NCI-H2196 (cell line): ENCODE measurements around the gene BTBD3.
A peak's percentile ranks its signal among the peaks of the same experiment; 100 is the strongest.

Experiments used
- DNase-seq: peaks from one replicate; lab custom pipeline; 2025; ENCODE audit not compliant: unreplicated experiment; lab: John Stamatoyannopoulos, UW

The BTBD3 gene

DNA sequence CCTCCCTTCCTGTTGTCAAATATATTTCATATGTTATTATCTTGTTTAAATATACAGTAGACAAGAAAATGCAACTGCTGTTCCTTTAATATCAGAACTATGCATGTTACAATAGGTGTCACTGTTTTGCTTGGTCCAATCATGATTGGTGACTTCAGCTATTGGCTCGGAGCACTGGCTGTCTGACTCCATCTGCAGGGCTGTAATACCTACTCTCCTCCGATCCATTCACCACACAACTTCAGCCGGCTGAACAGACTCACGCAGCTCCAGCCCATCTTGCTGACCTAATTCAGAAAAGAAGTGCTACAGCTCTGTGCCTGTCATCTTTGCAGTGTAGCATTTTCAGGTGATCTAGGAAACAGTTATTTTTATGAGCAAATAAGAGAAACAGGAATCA, at the start of gene BTBD3:
Gene BTBD3, plus strand, starts transcription at position 231 of the 400 bp plus-strand sequence. CDS start 383 bp downstream, outside the sequence.
- no peak for DNase-seq

DNA sequence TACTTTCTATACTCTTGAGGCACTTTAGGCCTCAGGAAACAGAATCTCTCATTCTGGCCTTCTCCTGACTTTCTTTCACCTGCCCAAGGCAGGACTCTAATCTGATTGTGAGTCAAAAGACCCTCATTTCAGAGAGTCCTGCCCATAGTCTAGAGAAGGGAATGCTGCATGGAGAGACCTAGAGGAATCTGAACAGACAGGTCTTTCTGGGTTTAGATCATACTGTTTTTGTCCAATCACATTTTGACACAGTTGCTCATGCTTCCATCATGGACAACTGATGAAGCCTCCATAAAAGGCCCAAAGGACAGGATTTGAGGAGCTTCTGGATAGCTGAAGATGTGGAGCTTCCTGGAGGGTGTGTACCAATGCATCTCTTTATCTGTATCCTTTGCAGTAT, 48.1 kb upstream of the BTBD3 start:
- DNase-seq: no peak

DNA sequence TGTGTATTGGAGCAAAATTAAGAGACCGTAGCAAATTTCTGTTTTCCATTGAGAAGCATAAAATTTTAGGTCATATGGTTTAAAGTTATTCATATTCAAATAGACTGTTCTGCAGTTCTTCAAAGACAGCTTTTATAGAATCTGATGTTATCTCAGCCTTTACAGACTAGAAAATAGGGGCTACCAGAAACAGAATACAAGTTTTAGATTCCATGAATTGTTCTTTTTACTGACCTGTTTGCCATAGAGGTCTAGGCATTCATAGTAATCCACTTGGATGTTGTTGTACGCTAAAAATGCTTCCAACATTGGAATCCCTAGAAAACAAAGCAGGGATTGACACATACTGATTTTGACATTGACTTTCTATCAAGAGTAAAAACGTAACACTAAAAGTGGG, 47.3 kb upstream of the BTBD3 start:
- DNase-seq: no peak

DNA sequence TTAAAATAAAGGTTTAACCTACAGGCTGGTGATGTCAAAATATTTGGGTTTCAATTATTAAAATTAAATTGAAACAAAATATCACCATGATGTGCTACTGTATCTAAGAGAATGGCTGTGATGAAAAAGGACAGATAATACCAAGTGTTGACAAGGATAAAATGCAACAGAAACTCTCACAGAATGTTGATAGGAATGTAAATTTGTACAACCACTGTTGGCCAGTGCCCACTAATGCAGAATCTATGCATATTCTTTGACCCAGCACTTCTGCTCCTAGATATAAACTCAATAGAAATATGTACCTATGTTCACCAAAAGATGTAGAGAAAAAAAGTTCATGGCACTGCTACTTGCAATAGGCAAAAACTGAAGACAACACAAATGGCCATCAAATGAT, 41.1 kb upstream of the BTBD3 start:
- no peak for DNase-seq

DNA sequence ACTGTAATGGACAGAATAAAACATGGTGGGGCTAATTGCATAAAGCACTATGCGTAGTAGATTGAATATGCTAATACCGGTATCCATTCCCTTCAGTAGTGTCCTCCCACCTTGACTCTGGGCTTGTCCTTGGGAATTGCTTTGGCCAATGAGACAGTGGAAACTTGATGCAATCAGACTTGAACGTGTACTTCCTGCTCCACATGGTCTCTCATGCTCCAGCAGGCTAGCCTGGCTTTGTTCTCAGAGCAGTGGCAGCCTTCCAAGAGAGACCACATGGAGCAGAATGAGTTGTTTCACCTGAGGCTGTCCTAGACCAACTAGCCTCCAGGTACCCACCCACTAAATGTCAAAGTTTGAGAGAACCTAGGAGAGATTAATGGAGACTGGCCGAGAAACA, 37.0 kb upstream of the BTBD3 start:
- DNase-seq: no peak

DNA sequence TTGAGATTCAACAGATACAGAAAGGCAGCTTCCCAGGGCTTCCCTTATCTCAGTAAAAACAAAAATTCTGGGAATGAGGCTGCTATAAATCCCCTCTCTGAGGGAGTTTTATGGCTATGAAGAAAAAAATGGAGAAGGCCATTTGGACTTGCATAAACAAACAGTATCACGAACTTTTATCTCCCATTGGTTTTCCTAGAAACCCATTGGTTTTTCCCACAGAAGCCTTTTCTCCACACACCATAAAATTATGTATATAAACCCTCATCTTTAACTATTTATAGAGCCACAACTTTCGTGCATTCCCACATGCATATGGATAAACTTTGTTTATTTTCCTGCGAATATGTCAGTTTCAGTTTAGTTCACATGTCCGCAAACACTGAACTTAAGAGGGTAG, 36.2 kb upstream of the BTBD3 start:
- DNase-seq: no peak

DNA sequence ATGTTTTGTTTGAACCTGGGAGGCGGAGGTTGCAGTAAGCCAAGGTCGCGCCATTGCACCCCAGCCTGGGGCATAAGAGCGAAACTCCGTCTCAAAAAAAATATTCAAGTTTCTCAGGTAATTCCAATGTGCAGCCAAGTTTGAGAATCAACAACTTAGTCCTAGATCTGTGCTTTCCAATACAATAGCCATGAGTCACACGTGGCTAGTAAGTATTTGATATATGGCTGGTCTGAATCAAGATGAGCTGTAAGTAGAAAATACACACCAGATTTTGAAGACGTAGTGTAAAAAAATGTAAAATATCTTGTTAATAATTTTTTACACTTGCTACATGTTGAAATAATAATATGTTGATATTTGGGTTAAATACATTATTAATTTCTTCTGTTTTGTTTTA, 35.0 kb upstream of the BTBD3 start:
- no peak for DNase-seq

DNA sequence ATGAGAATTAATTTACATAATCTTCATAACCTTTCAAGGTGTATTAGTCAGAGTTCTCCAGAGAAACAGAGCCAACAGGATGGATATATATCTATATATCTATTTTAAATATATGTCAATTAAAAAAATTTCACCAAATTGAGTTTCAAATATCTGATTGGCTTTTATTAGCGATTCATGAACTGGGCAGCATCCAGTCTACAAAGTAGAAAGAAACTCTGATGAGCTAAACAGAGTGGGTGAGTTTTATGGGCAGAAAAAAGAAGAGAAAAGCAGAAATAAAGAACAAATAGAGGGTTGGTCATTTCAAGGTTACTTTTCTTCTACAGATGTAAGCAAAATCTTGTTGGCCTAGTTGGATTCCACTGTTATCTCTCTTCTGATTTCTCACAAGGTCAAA, 29.0 kb upstream of the BTBD3 start:
- DNase-seq: no peak

DNA sequence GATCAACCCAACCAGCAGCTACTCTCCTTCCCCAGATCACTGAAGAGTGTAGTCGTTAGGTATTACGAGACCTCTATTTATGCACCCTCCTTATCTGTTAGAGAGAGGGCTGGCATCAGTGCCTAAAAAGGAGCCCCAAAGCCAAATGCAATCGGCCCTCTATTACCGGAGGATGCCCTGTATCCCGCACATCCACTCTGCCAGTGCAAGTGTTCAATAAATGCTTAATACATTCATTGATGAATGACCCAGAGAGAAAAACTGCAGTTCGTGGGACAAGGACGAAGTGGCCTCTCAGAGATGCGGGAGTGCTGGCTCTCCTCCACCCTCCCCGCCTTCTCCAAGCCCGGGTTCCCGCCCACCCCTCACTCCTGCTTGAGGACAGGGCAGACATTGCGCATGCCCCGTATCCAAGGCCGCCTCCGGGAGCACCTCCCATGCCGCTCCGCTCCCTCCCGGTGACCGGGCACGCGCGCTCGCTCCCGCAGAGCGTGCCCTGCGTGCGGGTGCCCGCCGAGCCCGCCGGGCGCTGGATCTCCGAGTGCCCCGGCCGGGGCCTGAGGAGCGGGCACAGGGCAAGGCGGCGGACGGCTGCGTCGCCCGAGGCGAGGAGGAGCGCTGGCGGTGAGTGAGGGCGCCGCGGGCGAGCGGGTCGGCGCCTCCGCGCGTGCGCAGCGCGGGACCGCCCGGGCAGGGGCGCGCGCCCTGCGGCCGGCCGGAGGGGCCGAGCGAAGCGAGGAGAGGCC, 27.2 kb upstream of the BTBD3 start:
- DNase-seq: peak; percentile 91

DNA sequence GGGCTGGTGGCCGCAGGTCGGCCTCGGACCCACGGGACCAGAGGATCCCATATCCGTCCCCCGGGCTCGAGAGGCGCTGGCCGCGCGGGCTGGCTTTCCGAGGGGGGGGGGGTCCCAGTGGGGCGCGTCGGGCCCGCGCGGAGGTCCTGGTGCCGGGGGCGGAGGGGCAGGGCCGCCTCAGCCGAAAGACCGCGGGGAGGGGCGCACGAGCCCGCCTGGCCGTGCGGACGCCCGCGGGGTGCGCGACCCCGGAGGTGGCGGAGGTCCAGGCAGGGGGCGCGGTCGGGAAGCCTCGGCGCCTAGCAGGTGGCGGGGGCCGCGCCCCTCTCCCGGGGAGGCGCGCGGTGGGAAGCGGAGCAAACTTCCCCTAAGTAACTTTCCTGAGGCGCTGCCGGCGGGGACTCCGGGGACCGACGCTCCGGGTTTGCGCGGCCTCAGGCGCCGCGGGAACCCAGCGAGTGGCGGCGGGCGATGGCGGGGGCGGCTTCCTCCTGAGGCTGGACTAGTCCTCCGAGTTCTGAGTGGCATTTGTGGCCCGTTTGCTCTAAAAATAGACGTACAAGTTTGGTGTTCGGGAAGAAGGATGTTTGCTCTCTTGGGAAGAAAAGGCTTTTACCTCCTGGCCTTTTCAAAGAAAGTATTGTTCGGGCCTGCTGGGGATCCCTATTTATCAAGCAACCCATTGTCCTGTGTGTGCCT, 26.5 kb upstream of the BTBD3 start:
- peak; percentile 45 for DNase-seq

DNA sequence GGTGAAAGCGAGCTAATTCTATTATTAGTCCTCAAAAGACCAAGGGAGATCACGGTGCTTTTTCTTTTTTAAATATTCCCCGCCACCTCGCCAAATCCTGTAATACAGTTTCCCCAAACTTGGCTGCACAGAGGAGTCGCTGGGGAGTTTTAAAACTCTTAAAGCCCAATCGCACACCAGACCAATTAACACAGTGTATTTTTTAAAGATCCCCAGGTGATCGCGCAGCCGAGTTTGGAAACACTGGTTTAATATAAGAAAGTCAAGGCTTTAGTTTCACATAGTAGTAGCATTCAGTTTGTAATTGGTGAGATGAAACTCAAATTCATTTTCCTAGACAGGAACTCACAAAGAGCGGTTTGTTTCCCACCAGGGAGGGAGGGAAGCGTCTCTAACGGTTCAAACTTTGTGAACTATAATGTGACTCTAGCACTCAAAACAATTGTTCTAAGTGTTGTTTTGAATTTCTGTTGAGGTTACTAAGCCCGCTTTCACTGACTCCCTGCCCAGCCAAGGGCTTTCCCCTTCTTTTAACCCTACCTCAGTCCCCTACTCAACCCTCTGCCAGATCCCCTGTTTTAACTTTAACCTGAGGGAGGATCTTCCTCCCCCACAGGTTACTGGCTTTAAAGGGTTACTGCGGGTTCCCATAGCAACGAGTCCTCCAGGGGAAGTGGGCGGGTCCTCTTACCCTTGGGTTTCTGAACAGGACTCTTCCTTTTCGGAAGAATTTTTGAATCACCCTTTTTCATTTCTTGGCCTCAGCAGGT, 25.7 kb upstream of the BTBD3 start:
- peak; percentile 73 for DNase-seq

DNA sequence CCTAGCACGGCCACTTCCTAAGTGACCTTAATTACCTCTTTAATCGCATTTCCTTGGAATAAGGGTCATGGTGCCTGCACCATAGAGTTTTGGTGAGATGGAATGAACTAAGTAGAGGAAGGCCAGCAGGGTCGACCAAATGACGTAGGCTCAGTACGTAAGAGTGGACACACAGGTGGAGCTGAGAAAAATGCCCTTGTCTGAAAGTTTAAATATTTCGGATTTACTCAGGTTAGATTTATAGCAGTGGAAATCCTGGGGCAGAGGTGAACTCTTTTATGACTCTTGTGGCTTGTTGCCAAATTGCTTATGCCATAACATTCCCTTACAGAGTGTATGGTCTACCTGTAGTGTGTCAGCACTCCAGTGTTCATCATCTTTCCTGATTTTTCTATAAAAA, 23.6 kb upstream of the BTBD3 start:
- DNase-seq: no peak

DNA sequence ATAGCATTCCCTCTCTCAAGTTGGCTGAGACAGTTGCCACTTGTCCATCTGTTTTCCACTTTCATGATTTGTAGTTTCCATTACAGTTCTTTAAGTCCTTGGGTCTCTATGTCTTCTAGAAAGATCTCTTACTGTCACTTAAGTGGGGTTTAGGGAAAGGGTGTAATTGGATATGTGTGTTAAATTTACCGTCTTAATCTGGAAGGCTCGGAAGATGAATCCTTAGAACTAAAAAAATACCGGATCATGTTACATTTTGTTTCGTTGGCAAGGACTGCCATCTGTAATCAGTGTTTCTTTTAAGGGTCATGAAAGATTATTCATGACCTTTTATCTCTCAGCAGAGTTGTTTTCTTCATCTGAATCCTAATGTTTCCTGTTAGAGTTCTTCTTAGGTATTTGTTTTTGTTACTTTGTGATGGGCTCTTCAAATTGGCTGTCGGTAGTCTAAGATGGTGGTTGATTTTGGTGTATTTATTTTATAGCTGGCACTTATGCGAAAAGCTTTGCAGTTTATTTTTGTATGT, 21.8 kb upstream of the BTBD3 start:
- no peak for DNase-seq

DNA sequence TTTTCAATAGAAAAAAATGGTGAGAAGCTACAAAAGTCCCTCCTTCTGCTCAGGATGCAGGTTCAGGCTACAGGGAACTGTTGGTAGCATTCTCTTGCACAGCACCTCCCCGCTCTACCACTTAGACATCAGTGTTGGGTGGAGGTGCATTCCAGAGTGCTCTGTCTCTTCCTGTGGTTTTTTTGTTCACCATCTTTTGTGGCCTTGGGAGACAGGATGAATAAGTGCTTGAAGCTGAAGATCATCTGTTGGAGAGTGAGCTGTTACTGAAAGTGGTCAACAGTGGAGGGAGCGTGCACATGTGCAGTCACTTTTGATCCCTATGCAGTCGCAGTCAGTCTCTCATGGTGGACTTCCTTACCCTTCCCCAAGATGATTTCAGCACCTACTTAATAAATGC, 16.6 kb upstream of the BTBD3 start:
- DNase-seq: no peak

DNA sequence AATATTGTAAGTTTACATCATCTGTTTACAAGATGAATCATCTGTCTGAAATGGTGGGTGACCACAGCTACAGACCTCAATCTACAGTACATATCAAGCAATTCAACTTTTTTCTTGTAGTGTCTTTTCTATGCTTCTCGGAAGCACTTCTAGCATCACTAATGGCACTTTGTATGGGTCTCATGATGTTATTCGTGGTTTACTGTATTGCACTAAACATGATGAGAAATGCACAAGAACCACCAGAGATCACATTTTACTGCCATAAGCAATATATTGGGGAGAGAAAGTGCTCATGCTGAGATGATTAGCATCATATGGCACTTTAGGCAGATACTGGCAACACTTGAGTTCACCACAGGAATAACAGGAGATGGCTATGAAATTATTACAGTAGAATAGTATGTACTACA, 15.4 kb upstream of the BTBD3 start:
- DNase-seq: no peak

DNA sequence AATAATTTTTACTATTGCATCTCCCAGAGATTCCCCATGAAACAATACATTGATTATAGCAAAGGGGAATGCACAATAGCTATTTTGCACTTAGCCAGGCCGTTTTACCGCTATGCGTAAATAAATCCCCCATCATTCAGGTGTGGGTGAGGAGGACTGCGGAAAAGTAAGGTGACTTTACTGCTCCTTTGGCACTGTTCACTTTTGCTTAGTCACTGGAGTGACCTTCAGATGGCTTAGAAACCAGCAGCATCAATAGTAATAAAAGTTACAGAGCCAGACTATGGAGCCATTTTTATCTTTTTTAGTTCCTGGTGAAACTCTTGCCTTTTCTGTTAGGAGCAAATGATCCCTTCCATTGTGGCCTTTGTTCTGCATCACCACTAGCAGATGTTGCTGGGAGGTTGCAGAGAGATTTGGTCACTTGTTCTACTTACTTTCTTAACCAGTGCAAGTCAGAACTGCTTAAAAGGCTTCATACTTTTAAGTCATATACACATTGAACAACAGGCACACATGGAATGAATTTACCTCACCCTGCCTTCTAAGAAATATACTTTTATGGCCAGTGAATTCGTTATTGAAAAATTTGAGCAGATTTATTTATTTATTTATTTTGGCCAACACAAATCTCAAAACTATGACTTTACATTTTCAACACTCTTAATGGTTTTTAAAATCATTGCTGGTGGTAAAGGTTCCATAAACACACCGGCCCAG, 12.1 kb upstream of the BTBD3 start:
- DNase-seq: no peak

DNA sequence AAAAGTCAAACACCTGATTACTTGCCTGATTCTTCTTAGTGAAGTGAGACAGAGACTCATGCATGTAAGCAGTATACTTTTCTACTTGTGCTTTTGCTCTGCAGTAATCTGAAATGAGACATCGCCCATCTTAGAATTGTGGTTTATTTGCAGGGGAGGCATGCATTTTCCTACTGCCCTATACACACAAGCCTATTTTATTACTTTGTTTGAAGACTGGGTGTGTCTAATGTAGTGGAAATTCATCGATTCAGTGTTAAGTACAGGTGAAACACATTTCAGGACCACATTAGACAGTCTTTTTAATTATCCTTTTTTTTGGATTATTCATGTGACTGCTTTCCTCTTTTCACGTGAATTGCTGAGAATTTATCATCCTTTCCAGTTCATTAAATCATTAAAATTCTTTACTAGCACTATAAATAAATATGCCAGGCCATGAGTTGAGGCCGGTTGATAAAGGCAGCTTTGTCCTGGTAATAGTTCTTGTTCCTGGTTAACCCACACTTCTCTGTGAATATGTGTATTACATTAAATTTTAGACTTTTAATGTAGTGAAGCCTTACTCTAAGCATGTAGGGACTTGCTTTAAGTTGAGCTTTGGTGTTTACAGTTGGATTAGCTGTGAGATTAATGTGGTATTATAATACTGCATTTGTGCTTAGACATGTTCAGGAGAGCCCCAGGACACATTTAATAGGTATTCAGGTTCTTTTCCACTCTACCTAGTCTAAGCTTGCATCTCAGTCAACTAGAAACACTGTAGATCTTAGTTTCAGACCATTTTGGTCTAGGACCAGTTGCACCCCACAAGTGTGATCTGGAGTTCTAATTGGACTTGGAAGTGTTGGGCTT, 10.8 kb upstream of the BTBD3 start:
- no peak for DNase-seq

DNA sequence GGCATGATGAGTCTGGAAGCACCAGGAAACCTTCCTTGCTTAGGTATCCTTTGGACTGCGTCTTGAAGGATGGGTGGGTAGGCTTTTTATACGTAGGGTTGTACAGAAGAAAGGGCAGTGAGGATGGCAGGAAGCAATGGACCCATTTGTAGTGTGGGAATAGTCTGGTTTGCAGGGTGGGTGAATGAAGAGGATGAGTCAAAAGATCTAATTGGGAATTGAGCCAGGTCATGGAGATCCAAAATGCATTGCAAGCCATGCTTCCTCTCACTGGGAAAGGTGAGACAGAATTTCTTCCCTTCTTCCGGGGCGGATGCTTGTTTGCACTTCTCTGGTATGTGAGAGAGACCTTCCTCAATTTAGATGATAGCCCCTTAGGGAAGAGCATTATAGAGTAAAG, 10.1 kb upstream of the BTBD3 start:
- no peak for DNase-seq

DNA sequence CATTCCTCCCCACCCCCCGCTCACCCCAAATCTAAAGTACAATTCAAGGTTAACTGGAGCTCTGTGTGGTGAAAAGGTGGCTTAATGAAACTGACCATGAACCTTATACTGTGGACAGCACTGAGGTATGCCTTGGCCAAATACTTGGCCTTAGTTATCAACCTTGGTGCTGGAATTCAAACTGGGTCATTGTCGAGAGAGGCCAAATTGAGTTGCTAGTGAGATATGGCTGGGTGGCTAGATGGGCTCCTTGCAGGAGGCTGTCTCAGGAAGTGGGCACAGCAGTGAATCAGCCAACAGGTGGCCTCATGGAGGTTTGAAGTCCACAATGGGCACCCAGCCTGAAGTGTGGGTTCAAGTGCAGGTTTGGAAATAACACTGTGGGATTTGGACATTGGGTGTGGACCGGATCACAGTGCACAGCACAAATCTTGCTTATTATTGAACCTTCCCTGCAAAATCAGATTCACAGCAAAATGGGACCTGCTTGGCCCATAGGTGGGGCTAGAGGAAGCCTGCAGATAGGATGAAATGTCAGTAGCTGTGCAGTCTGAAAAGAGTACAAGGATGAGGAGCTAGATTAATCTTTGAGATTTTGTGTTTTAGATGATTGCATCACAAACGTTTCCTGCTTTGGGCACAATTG, 5.6 kb upstream of the BTBD3 start:
- DNase-seq: no peak
